RPMI8226 (cell line): ENCODE data around the gene CCN6.
"Not testable (repeated sequence)": the region's sequence is repeated elsewhere in the genome, so short reads cannot be mapped to it uniquely, and the experiment has no call there.

Experiments
- DNase-seq: peaks from one replicate; pipeline ENCODE4 v3.0.0-alpha.2; 2015

CCN6 gene

GRCh38 chr6:112054555-112055190, 769 bp downstream of the CCN6 start:
- DNase-seq = no peak

- no peak for DNase-seq
Observed at GRCh38 chr6:112058243-112059032, 4.5 kb downstream of the CCN6 start.

- DNase-seq = no peak
Observed at GRCh38 chr6:112061605-112062004, 7.7 kb downstream of the CCN6 start.

GRCh38 chr6:112062966-112063365, 9.1 kb downstream of the CCN6 start:
- DNase-seq = no peak

GRCh38 chr6:112065426-112065986, 11.6 kb downstream of the CCN6 start:
- no peak for DNase-seq

- DNase-seq = no peak
Observed at GRCh38 chr6:112066606-112067005, 12.7 kb downstream of the CCN6 start.

GRCh38 chr6:112081569-112081968, 27.7 kb downstream of the CCN6 start:
- DNase-seq = no peak

GRCh38 chr6:112085286-112086065, 31.6 kb downstream of the CCN6 start:
- no peak for DNase-seq

GRCh38 chr6:112086744-112087135, 32.8 kb downstream of the CCN6 start:
- peak; percentile 10 for DNase-seq

GRCh38 chr6:112087136-112087911, 33.4 kb downstream of the CCN6 start, which contains the start of the genes FAM229B and TUBE1:
FAM229B (plus strand) TSS chr6:112087591; CDS start chr6:112099284, 11,693 bp downstream.
TUBE1 (minus strand) TSS chr6:112087482; CDS start chr6:112087434, 48 bp downstream.
- peak; percentile 93 for DNase-seq

GRCh38 chr6:112087916-112088315, 34.0 kb downstream of the CCN6 start:
- DNase-seq = no peak

- no peak for DNase-seq
Observed at GRCh38 chr6:112096901-112097300, 43.0 kb downstream of the CCN6 start.

GRCh38 chr6:112100561-112100960, 46.7 kb downstream of the CCN6 start:
- no peak for DNase-seq

- DNase-seq = not testable (repeated sequence)
Observed at GRCh38 chr6:112106026-112106425, 52.1 kb downstream of the CCN6 start.

GRCh38 chr6:112106562-112106961, 52.7 kb downstream of the CCN6 start:
- no peak for DNase-seq

GRCh38 chr6:112109262-112109661, 55.4 kb downstream of the CCN6 start:
- DNase-seq = no peak

- no peak for DNase-seq
Observed at GRCh38 chr6:112113431-112113830, 59.5 kb downstream of the CCN6 start.

- no peak for DNase-seq
Observed at GRCh38 chr6:112113918-112114317, 60.0 kb downstream of the CCN6 start.

GRCh38 chr6:112114577-112115223, 60.8 kb downstream of the CCN6 start:
- no peak for DNase-seq

- DNase-seq = no peak
Observed at GRCh38 chr6:112116221-112116620, 62.3 kb downstream of the CCN6 start.

GRCh38 chr6:112117554-112117953, 63.6 kb downstream of the CCN6 start:
- DNase-seq = no peak

- DNase-seq = no peak
Observed at GRCh38 chr6:112118034-112118433, 64.1 kb downstream of the CCN6 start.
